Measurements from ENCODE around the gene USP28.

USP28 gene

DNA sequence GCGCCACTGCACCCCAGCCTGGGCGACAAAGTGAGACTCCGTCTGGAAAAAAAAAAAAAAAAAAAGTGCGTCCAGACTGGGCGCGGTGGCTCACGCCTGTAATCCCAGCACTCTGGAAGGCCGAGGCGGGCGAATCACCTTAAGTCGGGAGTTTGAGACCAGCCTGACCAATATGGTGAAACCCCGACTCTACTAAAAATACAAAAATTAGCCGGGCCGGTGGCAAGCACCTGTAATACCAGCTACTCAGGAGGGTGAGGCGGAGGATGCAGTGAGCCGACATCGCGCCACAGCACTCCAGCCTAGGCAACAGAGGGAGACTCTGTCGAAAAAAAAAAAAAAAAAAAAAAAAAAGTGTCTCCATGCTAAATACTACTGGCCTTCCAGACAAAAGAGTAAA is 1.3 kb downstream of the USP28 start:
- TF ChIP-seq NFRKB (IDR thresholded peaks at IDR 0.05) (no peak), ELF4 (IDR thresholded peaks at IDR 0.05) (no peak), SP1 (IDR thresholded peaks at IDR 0.05) (no peak), L3MBTL2 (conservative IDR thresholded peaks at IDR 0.05) (no peak), ZNF384 (IDR thresholded peaks at IDR 0.05) (peak; percentile 80)
- TF ChIP-seq, protein P1, sequence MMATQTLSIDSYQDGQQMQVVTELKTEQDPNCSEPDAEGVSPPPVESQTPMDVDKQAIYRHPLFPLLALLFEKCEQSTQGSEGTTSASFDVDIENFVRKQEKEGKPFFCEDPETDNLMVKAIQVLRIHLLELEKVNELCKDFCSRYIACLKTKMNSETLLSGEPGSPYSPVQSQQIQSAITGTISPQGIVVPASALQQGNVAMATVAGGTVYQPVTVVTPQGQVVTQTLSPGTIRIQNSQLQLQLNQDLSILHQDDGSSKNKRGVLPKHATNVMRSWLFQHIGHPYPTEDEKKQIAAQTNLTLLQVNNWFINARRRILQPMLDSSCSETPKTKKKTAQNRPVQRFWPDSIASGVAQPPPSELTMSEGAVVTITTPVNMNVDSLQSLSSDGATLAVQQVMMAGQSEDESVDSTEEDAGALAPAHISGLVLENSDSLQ (IDR thresholded peaks at IDR 0.05) = no peak
- ChIA-PET POLR2A (interaction anchor here (1.0 to 1.1 kb wide), 2 partner anchors 19 to 22 kb away, joined by 3 read pairs; no protein-coding TSS in a partner anchor), CTCF (interaction anchor here (2.4 kb wide), 1 partner anchor 22 kb away, joined by 16 read pairs; no protein-coding TSS in a partner anchor)
- no peak for DNase-seq (ENCODE audit: extremely low spot score)

DNA sequence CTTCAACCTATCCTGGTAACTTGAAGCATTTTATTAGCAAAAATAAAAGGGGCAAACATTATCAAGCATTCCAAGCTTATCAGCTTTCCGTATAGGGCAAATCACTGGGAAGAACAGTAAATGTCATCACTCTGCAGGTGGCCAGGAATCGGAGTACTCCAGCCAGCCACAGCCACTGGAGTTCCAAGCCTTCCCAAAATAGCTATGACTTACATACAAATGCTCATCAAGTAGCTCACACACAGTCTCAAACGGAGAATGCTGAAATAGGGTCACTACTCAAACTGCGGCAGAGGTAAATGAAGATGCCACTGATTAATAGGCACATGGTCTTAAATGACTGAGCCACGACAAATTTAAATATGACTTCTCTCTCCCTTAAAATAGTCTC is 2.1 kb downstream of the USP28 start:
- TF ChIP-seq CTBP1 (IDR thresholded peaks at IDR 0.05; ENCODE audit: borderline replicate concordance) (peak; percentile 54; the same call in 1 of the 2 replicates), SP1 (IDR thresholded peaks at IDR 0.05) (no peak), ZNF384 (IDR thresholded peaks at IDR 0.05) (no peak)
- TF ChIP-seq, protein P1 (IDR thresholded peaks at IDR 0.05) = 0 out of 2 replicates have a peak, but pooled peaks have one; percentile 11
- DNase-seq (ENCODE audit: extremely low spot score) = peak; percentile 38
- CTCF ChIA-PET = interaction anchor here (0.9 to 2.4 kb wide), 2 partner anchors 11 to 23 kb away, joined by 3 to 16 read pairs; no protein-coding TSS in a partner anchor
- POLR2A ChIA-PET = interaction anchor here (1.1 to 1.4 kb wide), 3 partner anchors 9 to 23 kb away, joined by 3 to 7 read pairs (median 4); no protein-coding TSS in a partner anchor

DNA sequence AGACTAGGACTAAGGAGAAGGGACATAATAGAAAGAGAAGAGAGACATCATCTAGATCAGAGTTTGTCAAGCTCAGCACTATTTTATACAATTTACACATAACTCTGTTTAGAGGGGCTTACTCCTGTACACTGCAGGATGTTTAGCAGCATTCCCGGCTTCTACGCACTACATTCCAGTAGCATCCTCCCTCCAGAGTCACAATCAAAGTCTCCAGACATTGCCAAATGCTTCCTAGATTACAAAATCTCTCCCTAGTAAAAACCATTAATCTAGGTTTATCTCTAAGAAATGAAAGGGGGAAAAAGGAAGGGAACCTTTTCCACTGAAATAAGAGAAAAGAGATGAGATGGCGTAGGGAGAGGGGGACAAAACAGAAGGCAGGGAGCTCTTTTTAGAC is 4.0 kb downstream of the USP28 start:
- DNase-seq (ENCODE audit: extremely low spot score) = no peak
- ChIA-PET CTCF (no interaction called here), POLR2A (no interaction called here)

DNA sequence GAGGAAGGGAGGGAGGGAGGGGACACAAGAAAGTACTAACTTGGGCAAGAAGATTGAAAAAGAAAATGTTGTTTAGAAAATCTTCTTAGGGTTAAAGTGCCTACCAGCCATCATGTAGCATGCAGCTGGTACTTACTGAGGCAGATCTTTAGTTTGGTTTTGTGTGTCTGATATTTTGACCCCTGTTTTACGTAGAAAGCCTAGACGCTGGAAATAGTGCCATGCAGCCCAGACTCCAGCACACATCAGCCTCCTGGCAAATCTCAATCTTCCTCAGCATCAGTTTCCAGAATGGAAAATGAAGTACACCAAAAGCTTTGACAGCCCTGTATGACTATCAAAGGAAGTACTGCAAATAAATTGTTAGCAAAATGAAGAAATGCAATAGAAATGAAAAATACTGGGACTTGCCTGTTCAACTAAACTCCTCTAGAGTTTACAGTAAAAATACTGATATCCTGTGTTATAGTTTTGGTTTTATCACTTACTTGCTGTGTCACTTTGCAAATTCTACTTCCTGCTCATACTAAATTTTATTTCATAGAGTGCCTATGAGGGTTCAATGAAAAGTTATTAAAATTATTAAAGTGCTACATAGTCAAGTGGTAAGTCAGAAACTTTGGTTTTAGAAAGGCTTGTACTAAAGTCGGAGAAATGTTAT is 7.4 kb downstream of the USP28 start:
- POLR2A ChIA-PET = no interaction called here
- no peak for DNase-seq (ENCODE audit: extremely low spot score)
- TF ChIP-seq L3MBTL2 (conservative IDR thresholded peaks at IDR 0.05) (no peak), LEF1 (IDR thresholded peaks at IDR 0.05; ENCODE audit: borderline replicate concordance) (no peak)
- CTCF ChIA-PET = no interaction called here

More for the DNA sequence above, 4.0 kb downstream of the USP28 start:
- TF ChIP-seq BHLHE40 (IDR thresholded peaks at IDR 0.05; ENCODE audit: borderline replicate concordance) = no peak
- no peak for TF ChIP-seq FOXA1 (IDR thresholded peaks at IDR 0.05)
- TF ChIP-seq ARNT (IDR thresholded peaks at IDR 0.05) = no peak
- TF ChIP-seq ZNF384 (IDR thresholded peaks at IDR 0.05) = no peak
- TF ChIP-seq FOXM1 (IDR thresholded peaks at IDR 0.05; ENCODE audit: borderline replicate concordance) = no peak
- TF ChIP-seq SUZ12 (IDR thresholded peaks at IDR 0.05) = no peak
- no peak for TF ChIP-seq LEF1 (IDR thresholded peaks at IDR 0.05; ENCODE audit: borderline replicate concordance)
- TF ChIP-seq TARDBP (IDR thresholded peaks at IDR 0.05) = no peak
- no peak for TF ChIP-seq ELF4 (IDR thresholded peaks at IDR 0.05)
- no peak for TF ChIP-seq SP1 (IDR thresholded peaks at IDR 0.05)
- TF ChIP-seq, protein P1 (IDR thresholded peaks at IDR 0.05) = no peak
- no peak for TF ChIP-seq NFRKB (IDR thresholded peaks at IDR 0.05)
- TF ChIP-seq HDGF (IDR thresholded peaks at IDR 0.05; ENCODE audit: borderline replicate concordance) = no peak
- TF ChIP-seq FOXK2 (IDR thresholded peaks at IDR 0.05) = no peak

DNA sequence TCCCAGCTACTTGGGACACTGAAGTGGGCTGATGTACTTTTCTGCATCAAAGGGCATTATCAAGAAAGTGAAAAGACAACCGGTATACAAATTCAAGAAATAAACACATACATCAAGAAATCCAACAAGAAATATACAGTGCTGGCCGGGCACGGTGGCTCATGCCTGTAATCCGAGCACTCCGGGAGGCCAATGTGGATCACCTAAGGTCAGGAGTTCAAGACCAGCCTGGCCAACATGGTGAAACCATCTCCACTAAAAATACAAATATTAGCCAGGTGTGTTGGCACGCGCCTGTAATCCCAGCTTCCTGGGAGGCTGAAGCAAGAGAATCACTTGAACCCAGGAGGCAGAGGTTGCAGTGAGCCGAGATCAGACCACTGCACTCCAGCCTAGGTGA is 9.5 kb downstream of the USP28 start:
- CTCF ChIA-PET = no interaction called here
- POLR2A ChIA-PET = no interaction called here
- TF ChIP-seq FOXM1 (IDR thresholded peaks at IDR 0.05; ENCODE audit: borderline replicate concordance) = no peak
- TF ChIP-seq ARNT (IDR thresholded peaks at IDR 0.05) = no peak
- no peak for TF ChIP-seq SUZ12 (IDR thresholded peaks at IDR 0.05)
- TF ChIP-seq LEF1 (IDR thresholded peaks at IDR 0.05; ENCODE audit: borderline replicate concordance) = no peak
- no peak for TF ChIP-seq NFRKB (IDR thresholded peaks at IDR 0.05)
- TF ChIP-seq L3MBTL2 (conservative IDR thresholded peaks at IDR 0.05) = no peak
- no peak for TF ChIP-seq SP1 (IDR thresholded peaks at IDR 0.05)
- no peak for TF ChIP-seq HDGF (IDR thresholded peaks at IDR 0.05; ENCODE audit: borderline replicate concordance)
- no peak for TF ChIP-seq FOXK2 (IDR thresholded peaks at IDR 0.05)
- no peak for TF ChIP-seq ELF4 (IDR thresholded peaks at IDR 0.05)
- TF ChIP-seq FOXA1 (IDR thresholded peaks at IDR 0.05) = no peak
- TF ChIP-seq ZNF384 (IDR thresholded peaks at IDR 0.05) = no peak
- TF ChIP-seq, protein P1 (IDR thresholded peaks at IDR 0.05) = no peak
- no peak for TF ChIP-seq BHLHE40 (IDR thresholded peaks at IDR 0.05; ENCODE audit: borderline replicate concordance)
- TF ChIP-seq TARDBP (IDR thresholded peaks at IDR 0.05) = no peak
- TF ChIP-seq CTBP1 (IDR thresholded peaks at IDR 0.05; ENCODE audit: borderline replicate concordance) = no peak
- no peak for DNase-seq (ENCODE audit: extremely low spot score)

DNA sequence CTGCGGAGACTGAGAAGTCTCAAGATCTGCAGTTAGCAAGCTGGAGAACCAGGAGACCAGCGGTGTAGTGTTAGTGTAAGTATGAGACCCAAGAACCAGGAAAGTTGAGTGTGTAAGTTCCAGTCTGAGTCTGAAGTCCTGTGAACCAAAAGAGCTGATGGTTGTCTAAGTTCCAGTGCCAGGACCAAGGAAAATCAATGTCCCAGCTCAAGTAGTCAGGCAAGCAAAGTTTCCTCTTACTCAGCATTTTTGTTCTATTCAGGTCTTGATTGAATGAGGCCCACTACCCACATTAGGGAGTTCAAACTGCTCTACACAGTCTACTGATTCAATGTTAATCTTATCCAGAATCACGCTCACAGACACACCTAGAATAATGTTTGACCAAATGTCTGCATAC is 11.0 kb downstream of the USP28 start:
- no peak for DNase-seq (ENCODE audit: extremely low spot score)
- CTCF ChIA-PET = interaction anchor here (0.6 kb wide), 1 partner anchor 686 kb away, joined by 4 read pairs; no protein-coding TSS in a partner anchor
- TF ChIP-seq SP1 (IDR thresholded peaks at IDR 0.05) (no peak), NFRKB (IDR thresholded peaks at IDR 0.05) (no peak), TARDBP (IDR thresholded peaks at IDR 0.05) (no peak), ELF4 (IDR thresholded peaks at IDR 0.05) (no peak), FOXK2 (IDR thresholded peaks at IDR 0.05) (no peak), ARNT (IDR thresholded peaks at IDR 0.05) (no peak), BHLHE40 (IDR thresholded peaks at IDR 0.05; ENCODE audit: borderline replicate concordance) (no peak), CTBP1 (IDR thresholded peaks at IDR 0.05; ENCODE audit: borderline replicate concordance) (no peak), LEF1 (IDR thresholded peaks at IDR 0.05; ENCODE audit: borderline replicate concordance) (no peak), HDGF (IDR thresholded peaks at IDR 0.05; ENCODE audit: borderline replicate concordance) (no peak), FOXA1 (IDR thresholded peaks at IDR 0.05) (no peak), FOXM1 (IDR thresholded peaks at IDR 0.05; ENCODE audit: borderline replicate concordance) (no peak), L3MBTL2 (conservative IDR thresholded peaks at IDR 0.05) (no peak), SUZ12 (IDR thresholded peaks at IDR 0.05) (no peak), ZNF384 (IDR thresholded peaks at IDR 0.05) (no peak)
- TF ChIP-seq, protein P1 (IDR thresholded peaks at IDR 0.05) = no peak
- POLR2A ChIA-PET = interaction anchor here (1.2 kb wide), 1 partner anchor 11 kb away, joined by 3 read pairs; the partner anchor contains the start of gene USP28

All from HEK293T (cell line).